OCI-LY1 (cell line): Measurements from ENCODE around the gene CATSPER1.

Experiments
- CTCF ChIP-seq: fragments of 200-600 bp; sonication (generic), shearing (Covaris generic); IDR thresholded peaks from 2 replicates; pipeline ENCODE4 v1.5.1; 2017; ENCODE audit warnings: mild to moderate bottlenecking, antibody characterized with exemption, low read length, moderate library complexity, mixed read lengths
- EZH2 ChIP-seq: fragments of 200-600 bp; sonication (generic), shearing (Covaris generic); IDR thresholded peaks from 2 replicates; pipeline ENCODE4 v1.8.0; 2017; ENCODE audit warnings: borderline replicate concordance, mixed run types, mild to moderate bottlenecking, antibody characterized with exemption, low read length, moderate library complexity, mixed read lengths

- TF ChIP-seq CTCF (no peak), EZH2 (no peak)
These were observed 57.4 kb downstream of the CATSPER1 start for GRCh38 chr11:65968600-65969482.
